Keratinocyte (primary cell): Measurements from ENCODE around the gene TC2N.

Source experiments
- CTCF ChIP-seq, 3 experiments: IDR thresholded peaks in 1 of 3; conservative IDR thresholded peaks in 1 of 3; optimal IDR thresholded peaks in 1 of 3; 2 replicates in 2 of 3; 3 replicates in 1 of 3; pipeline versions ENCODE3 to v1.5.1; 2011; ENCODE audit warnings: low read length in 3 of 3, mild to moderate bottlenecking in 3 of 3, moderate library complexity in 2 of 3, control low read depth in 1 of 3, inconsistent platforms in 1 of 3; ENCODE audit not compliant: insufficient read depth in 2 of 3; ENCODE audit errors: extremely low read depth in 1 of 3
- EZH2 ChIP-seq: IDR thresholded peaks from one replicate; pipeline ENCODE4 v1.6.1; 2012; ENCODE audit warnings: inconsistent platforms, mild to moderate bottlenecking, low read length, moderate library complexity

GRCh38 chr14:91837076-91837475, 30.3 kb downstream of the TC2N start:
- TF ChIP-seq CTCF (optimal IDR thresholded peaks at IDR 0.05 in 1 of 3, IDR thresholded peaks at IDR 0.05 in 1 of 3, conservative IDR thresholded peaks at IDR 0.05 in 1 of 3; ENCODE audit: extremely low read depth in 1 of 3, insufficient read depth in 2 of 3, low read length in 3 of 3) (no peak), EZH2 (no peak)
